Fibroblast of lung (primary cell): ENCODE data around the gene DRG2. TPM values are rescaled to one million over a fixed set of nuclear protein-coding genes. Genes with fewer than 3 reads are reported as not detected.
A peak's percentile ranks its signal among the peaks of the same experiment; 100 is the strongest.

Experiments used
- DNase-seq, 2 donors: peaks; one replicate each; pipeline versions ENCODE4 v3.0.0 to v3.0.0-alpha.2; 2010; ENCODE audit warnings: low read depth in 2 of 2
- H2AFZ ChIP-seq: 2 replicates; pipeline ENCODE4 v1.5.1; 2012; ENCODE audit warnings: low read length, control low read depth, inconsistent platforms
- H3K27ac ChIP-seq: 2 replicates; pipeline ENCODE4 v1.5.1; 2011; ENCODE audit warnings: low read length, control low read depth; ENCODE audit not compliant: insufficient read depth
- H3K27me3 ChIP-seq: 2 replicates; pipeline ENCODE4 v1.5.1; 2011; ENCODE audit warnings: mild to moderate bottlenecking, low read length; ENCODE audit not compliant: control insufficient read depth, insufficient read depth
- H3K36me3 ChIP-seq: 2 replicates; pipeline ENCODE4 v1.5.1; 2011; ENCODE audit warnings: low read length; ENCODE audit not compliant: control insufficient read depth, insufficient read depth
- H3K4me1 ChIP-seq: 2 replicates; pipeline ENCODE4 v1.5.1; 2011; ENCODE audit warnings: low read length; ENCODE audit not compliant: control insufficient read depth, insufficient read depth; ENCODE audit errors: extremely low read depth
- H3K4me2 ChIP-seq: 2 replicates; pipeline ENCODE4 v1.5.1; 2011; ENCODE audit warnings: low read length, control low read depth; ENCODE audit not compliant: insufficient read depth; ENCODE audit errors: extremely low read depth
- H3K4me3 ChIP-seq, 4 experiments: fragments of 200-600 bp in 1 of 4; sonication (generic) in 1 of 4; replicated peaks in 1 of 4; 2 replicates each; pipeline ENCODE4 v1.5.1; 2011 to 2016; ENCODE audit warnings: low read length in 4 of 4, low read depth in 3 of 4, mild to moderate bottlenecking in 3 of 4, control low read depth in 2 of 4, inconsistent platforms in 1 of 4, mixed read lengths in 1 of 4; ENCODE audit not compliant: insufficient read depth in 1 of 4; ENCODE audit errors: control extremely low read depth in 1 of 4
- H3K79me2 ChIP-seq: 2 replicates; pipeline ENCODE4 v1.5.1; 2012; ENCODE audit warnings: mild to moderate bottlenecking, low read length, inconsistent platforms; ENCODE audit not compliant: control insufficient read depth, insufficient read depth
- H3K9ac ChIP-seq: 2 replicates; pipeline ENCODE4 v1.5.1; 2011; ENCODE audit warnings: mild to moderate bottlenecking, low read length, control low read depth; ENCODE audit not compliant: insufficient read depth
- H3K9me3 ChIP-seq: 2 replicates; pipeline ENCODE4 v1.5.1; 2012; ENCODE audit warnings: low read depth, low read length; ENCODE audit not compliant: control insufficient read depth, insufficient read depth
- H4K20me1 ChIP-seq: 2 replicates; pipeline ENCODE4 v1.5.1; 2011; ENCODE audit warnings: low read length; ENCODE audit not compliant: control insufficient read depth, insufficient read depth; ENCODE audit errors: extremely low read depth
- CTCF ChIP-seq, 2 donors: IDR thresholded peaks in 1 of 2; conservative IDR thresholded peaks in 1 of 2; 1 replicate in 1 of 2; 2 replicates in 1 of 2; pipeline ENCODE4 v1.5.1; 2011 to 2012; ENCODE audit warnings: low read length in 2 of 2, control low read depth in 1 of 2, inconsistent platforms in 1 of 2, low read depth in 1 of 2, mild to moderate bottlenecking in 1 of 2
- EZH2 ChIP-seq: IDR thresholded peaks from 2 replicates; pipeline ENCODE4 v1.5.1; 2012; ENCODE audit warnings: low read length, control low read depth, mild to moderate bottlenecking; ENCODE audit errors: missing control alignments
- polyA plus RNA-seq, 2 donors: library from polyadenylated mRNA; depleted of rRNA in 1 of 2; stranded (reverse) in 1 of 2; unstranded in 1 of 2; fragments of >200 nt; gene quantifications; 2 replicates each; pipeline ENCODE4 v1.2.1, GENCODE V29; 2011 to 2012; ENCODE audit warnings: missing spikeins in 1 of 2
- total RNA-seq: library from RNA; depleted of rRNA; stranded (reverse); fragments of >200 nt; gene quantifications from 2 replicates; pipeline ENCODE4 v1.2.1, GENCODE V29; 2014

DRG2 gene
- total and polyA plus RNA-seq, 2 donors (not counting 1 experiment from before 2014, with no cell fraction given): 26.7 to 30.1 TPM

DNA sequence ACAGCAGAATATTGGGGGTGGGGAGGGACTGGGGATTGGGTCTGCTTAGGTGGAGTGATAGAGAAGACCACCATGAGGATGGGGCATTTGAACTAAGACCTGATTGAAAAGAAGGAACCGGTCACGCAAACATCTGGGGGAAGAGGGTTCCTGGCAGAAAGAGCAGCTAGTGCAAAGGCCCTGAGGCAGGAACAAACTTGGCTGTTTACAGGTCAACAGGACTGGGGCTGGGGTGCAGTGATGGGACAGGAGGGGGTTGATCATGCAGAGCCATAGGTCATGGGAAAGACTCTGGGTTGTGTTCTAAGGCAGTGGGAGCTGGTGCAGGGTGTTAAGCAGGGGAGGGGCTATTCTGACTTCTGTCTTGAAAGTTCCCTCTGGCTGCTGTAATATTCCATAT is 1.9 kb downstream of the DRG2 start:
- Histone ChIP-seq H3K9ac (no peak overlapping the region), H3K27me3 (no peaks in the 10 kb centered on the region), H3K79me2 (peaks cover 17% of the 10 kb centered on the region), H3K4me3 (no peak overlapping the region), H3K4me2 (no peak overlapping the region), H3K9me3 (no peaks in the 10 kb centered on the region), H3K36me3 (peaks cover 8% of the 10 kb centered on the region), H2AFZ (no peak overlapping the region), H3K4me1 (peaks cover 8% of the 10 kb centered on the region), H3K27ac (no peak overlapping the region), H4K20me1 (no peaks in the 10 kb centered on the region)
- TF ChIP-seq EZH2: no peak
- TF ChIP-seq CTCF (conservative IDR thresholded peaks at IDR 0.05 in 1 of 2, IDR thresholded peaks at IDR 0.05 in 1 of 2; ENCODE audit: low read depth in 1 of 2, low read length in 2 of 2): no peak
- DNase-seq: no peak

GRCh38 chr17:18093616-18094408 is 6.1 kb downstream of the DRG2 start:
- H3K27ac ChIP-seq: no peak overlapping the region
- TF ChIP-seq EZH2 (no peak), CTCF (conservative IDR thresholded peaks at IDR 0.05 in 1 of 2, IDR thresholded peaks at IDR 0.05 in 1 of 2; ENCODE audit: low read depth in 1 of 2, low read length in 2 of 2) (peak; percentile 18 to 58)
- no peak overlapping the region for H2AFZ ChIP-seq
- H3K36me3 ChIP-seq: peaks cover 19% of the 10 kb centered on the region
- H3K9ac ChIP-seq: no peak overlapping the region
- no peak overlapping the region for H3K4me3 ChIP-seq
- no peaks in the 10 kb centered on the region for H3K9me3 ChIP-seq
- H4K20me1 ChIP-seq: no peaks in the 10 kb centered on the region
- peaks cover 6% of the 10 kb centered on the region for H3K79me2 ChIP-seq
- no peak overlapping the region for H3K4me2 ChIP-seq
- H3K4me1 ChIP-seq: peaks cover 2% of the 10 kb centered on the region
- no peaks in the 10 kb centered on the region for H3K27me3 ChIP-seq
- DNase-seq: peak; percentile 72 to 75

DNA sequence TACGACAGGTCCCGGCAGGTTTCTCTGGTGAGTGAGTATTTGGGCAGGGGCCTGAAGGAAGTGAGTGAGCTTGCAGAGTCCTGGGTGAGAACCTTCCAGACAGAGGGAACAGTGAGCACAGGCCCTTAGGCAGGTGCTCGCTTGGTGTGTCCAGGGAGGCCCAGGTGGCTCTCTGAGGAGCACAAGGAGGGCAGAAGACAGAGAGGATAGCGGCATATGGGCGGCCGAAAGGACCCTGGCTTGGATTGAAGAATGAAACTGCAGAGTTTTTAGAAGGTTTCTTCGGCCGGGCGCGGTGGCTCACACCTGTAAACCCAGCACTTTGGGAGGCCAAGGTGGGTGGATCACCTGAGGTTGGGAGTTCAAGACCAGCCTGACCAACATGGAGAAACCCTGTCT is 6.7 kb downstream of the DRG2 start:
- Histone ChIP-seq H3K4me3 (no peak overlapping the region), H3K9me3 (no peaks in the 10 kb centered on the region), H3K27me3 (no peaks in the 10 kb centered on the region), H2AFZ (no peak overlapping the region), H3K4me1 (no peaks in the 10 kb centered on the region), H3K9ac (no peak overlapping the region), H3K36me3 (peaks cover 24% of the 10 kb centered on the region), H4K20me1 (no peaks in the 10 kb centered on the region), H3K4me2 (no peak overlapping the region), H3K79me2 (peaks cover 3% of the 10 kb centered on the region), H3K27ac (no peak overlapping the region)
- no peak for DNase-seq
- TF ChIP-seq CTCF (conservative IDR thresholded peaks at IDR 0.05 in 1 of 2, IDR thresholded peaks at IDR 0.05 in 1 of 2; ENCODE audit: low read depth in 1 of 2, low read length in 2 of 2): no peak
- no peak for TF ChIP-seq EZH2
